GM21515 (cell line): ENCODE results near the gene METRNL.
"Not testable (repeated sequence)": the region's sequence is repeated elsewhere in the genome, so short reads cannot be mapped to it uniquely, and the experiment has no call there.

ENCODE experiments used
- ATAC-seq: cut with Tn5 transposase; IDR thresholded peaks from one replicate; pipeline ENCODE4 v1.9.1; 2021; ENCODE audit not compliant: unreplicated experiment

METRNL gene

GRCh38 chr17:83065660-83066542 lies 13.5 kb upstream of the METRNL start:
- ATAC-seq: no peak

- not testable (repeated sequence) for ATAC-seq
Measured at GRCh38 chr17:83066543-83066890, 12.9 kb upstream of the METRNL start.

GRCh38 chr17:83067071-83067717 lies 12.2 kb upstream of the METRNL start:
- no peak for ATAC-seq

GRCh38 chr17:83067718-83068261 lies 11.6 kb upstream of the METRNL start:
- ATAC-seq: no peak

GRCh38 chr17:83068641-83069570 lies 10.5 kb upstream of the METRNL start:
- ATAC-seq: no peak

- ATAC-seq: no peak
Measured at GRCh38 chr17:83069571-83069906, 9.9 kb upstream of the METRNL start.

GRCh38 chr17:83069931-83070742 lies 9.3 kb upstream of the METRNL start:
- no peak for ATAC-seq

GRCh38 chr17:83070800-83071341 lies 8.5 kb upstream of the METRNL start:
- ATAC-seq: no peak

GRCh38 chr17:83071365-83071764 lies 8.0 kb upstream of the METRNL start:
- no peak for ATAC-seq

GRCh38 chr17:83071966-83072562 lies 7.3 kb upstream of the METRNL start:
- ATAC-seq: no peak

- no peak for ATAC-seq
Measured at GRCh38 chr17:83072600-83073358, 6.6 kb upstream of the METRNL start.

- ATAC-seq: no peak
Measured at GRCh38 chr17:83073389-83074063, 5.9 kb upstream of the METRNL start.

GRCh38 chr17:83074486-83075223 lies 4.8 kb upstream of the METRNL start:
- ATAC-seq: no peak

GRCh38 chr17:83075270-83075880 lies 4.0 kb upstream of the METRNL start:
- no peak for ATAC-seq

- ATAC-seq: no peak
Measured at GRCh38 chr17:83076938-83077337, 2.5 kb upstream of the METRNL start.

- ATAC-seq: no peak
Measured at GRCh38 chr17:83077411-83077810, 2.0 kb upstream of the METRNL start.

- no peak for ATAC-seq
Measured at GRCh38 chr17:83077939-83078338, 1.5 kb upstream of the METRNL start.
